HuH-7 (cell line): ENCODE measurements around the gene PPIC.

ENCODE experiments used
- DNase-seq: peaks from one replicate; pipeline ENCODE4 v3.0.0; 2011; ENCODE audit warnings: low spot score

The PPIC gene

GRCh38 chr5:123036391-123037103 lies at the start of gene PPIC:
Gene PPIC, minus strand, starts transcription at chr5:123036725. Its CDS starts 100 bp downstream, at chr5:123036625.
- DNase-seq: peak; percentile 89

GRCh38 chr5:123085638-123086286 lies 49.2 kb upstream of the PPIC start:
- DNase-seq: peak; percentile 40

GRCh38 chr5:123084730-123085605 lies 48.4 kb upstream of the PPIC start:
- DNase-seq: no peak

GRCh38 chr5:123083298-123083697 lies 46.8 kb upstream of the PPIC start:
- no peak for DNase-seq

GRCh38 chr5:123080215-123080614 lies 43.7 kb upstream of the PPIC start:
- DNase-seq: no peak

- no peak for DNase-seq
Measured at GRCh38 chr5:123075521-123076163, 39.1 kb upstream of the PPIC start.

- no peak for DNase-seq
Measured at GRCh38 chr5:123068368-123068938, 31.9 kb upstream of the PPIC start.

GRCh38 chr5:123066016-123066415 lies 29.5 kb upstream of the PPIC start:
- no peak for DNase-seq

- DNase-seq: no peak
Measured at GRCh38 chr5:123059455-123059854, 22.9 kb upstream of the PPIC start.

GRCh38 chr5:123051206-123051605 lies 14.7 kb upstream of the PPIC start:
- DNase-seq: no peak

- DNase-seq: no peak
Measured at GRCh38 chr5:123047706-123048105, 11.2 kb upstream of the PPIC start.

- DNase-seq: no peak
Measured at GRCh38 chr5:123046222-123046621, 9.7 kb upstream of the PPIC start.

GRCh38 chr5:123044926-123045617 lies 8.5 kb upstream of the PPIC start:
- DNase-seq: no peak

- no peak for DNase-seq
Measured at GRCh38 chr5:123039673-123040072, 3.1 kb upstream of the PPIC start.

GRCh38 chr5:123037104-123037418 lies 536 bp upstream of the PPIC start:
- no peak for DNase-seq

GRCh38 chr5:123035918-123036390 lies 571 bp downstream of the PPIC start:
- peak; percentile 47 for DNase-seq

- DNase-seq: peak; percentile 60
Measured at GRCh38 chr5:123035360-123035917, 1.1 kb downstream of the PPIC start.

GRCh38 chr5:123033157-123033671 lies 3.3 kb downstream of the PPIC start:
- DNase-seq: no peak

- DNase-seq: no peak
Measured at GRCh38 chr5:123028222-123028621, 8.3 kb downstream of the PPIC start.

- DNase-seq: no peak
Measured at GRCh38 chr5:123014689-123015088, 21.8 kb downstream of the PPIC start.

- DNase-seq: no peak
Measured at GRCh38 chr5:123012321-123012720, 24.2 kb downstream of the PPIC start.
